Measurements from ENCODE around the gene LHX8.

Gene LHX8

GRCh38 chr1:75166821-75167220 is 32.6 kb downstream of the LHX8 start:
- no peaks in the 10 kb centered on the region for H3K4me1 ChIP-seq (ENCODE audit: control insufficient read depth, insufficient read depth, low read depth, low read length)
- H3K4me2 ChIP-seq (ENCODE audit: low read length, poor library complexity, severe bottlenecking), result no peak overlapping the region
- H2BK15ac ChIP-seq (ENCODE audit: low read depth, poor library complexity, severe bottlenecking), result no peak overlapping the region
- H3K27ac ChIP-seq (ENCODE audit: low read length, poor library complexity, severe bottlenecking), result no peak overlapping the region
- WGBS, result 83% methylated on average over 4 of the region's 4 CpGs
- H3K4me3 ChIP-seq (ENCODE audit: insufficient read depth in 1 of 2, low read depth in 1 of 2, low read length in 2 of 2), result no peak overlapping the region
- no peak overlapping the region for H2BK120ac ChIP-seq (ENCODE audit: low read depth, low read length)
- no peaks in the 10 kb centered on the region for H3K36me3 ChIP-seq (ENCODE audit: control insufficient read depth in 1 of 2, insufficient read depth in 2 of 2, low read depth in 1 of 2, low read length in 2 of 2)
- no peak overlapping the region for H2AFZ ChIP-seq (ENCODE audit: low read depth, low read length)
- no peak overlapping the region for H3K14ac ChIP-seq (ENCODE audit: low read length in 2 of 2)
- no peak overlapping the region for H2AK5ac ChIP-seq (ENCODE audit: low read length, severe bottlenecking)
- no peak overlapping the region for H2BK12ac ChIP-seq (ENCODE audit: low read length in 2 of 2)
- H3K27me3 ChIP-seq (ENCODE audit: control insufficient read depth in 1 of 2, insufficient read depth in 1 of 2, low read length in 2 of 2), result no peaks in the 10 kb centered on the region
- no peaks in the 10 kb centered on the region for H3K9me3 ChIP-seq (ENCODE audit: control insufficient read depth, low read length)
- H3K9ac ChIP-seq (ENCODE audit: low read length), result no peak overlapping the region
- H3K18ac ChIP-seq (ENCODE audit: low read depth in 1 of 2, low read length in 2 of 2), result no peak overlapping the region
- H4K8ac ChIP-seq (ENCODE audit: low read length), result no peak overlapping the region
- DNase-seq, result no peak
- H3K79me1 ChIP-seq (replicated peaks; ENCODE audit: low read length, poor library complexity, severe bottlenecking), result no peaks in the 10 kb centered on the region
- no peak overlapping the region for H4K91ac ChIP-seq (ENCODE audit: low read length)
- no peak overlapping the region for H3K23ac ChIP-seq (ENCODE audit: low read length in 2 of 2)
- H3K4ac ChIP-seq (ENCODE audit: low read depth in 1 of 2, low read length in 2 of 2), result no peak overlapping the region
- no peak overlapping the region for H2BK5ac ChIP-seq (ENCODE audit: low read depth, low read length, poor library complexity, severe bottlenecking)

- Histone ChIP-seq H3K9ac (ENCODE audit: low read length) (no peak overlapping the region), H3K4me3 (ENCODE audit: insufficient read depth in 1 of 2, low read depth in 1 of 2, low read length in 2 of 2) (no peak overlapping the region), H3K18ac (ENCODE audit: low read depth in 1 of 2, low read length in 2 of 2) (no peak overlapping the region), H3K36me3 (ENCODE audit: control insufficient read depth in 1 of 2, insufficient read depth in 2 of 2, low read depth in 1 of 2, low read length in 2 of 2) (no peaks in the 10 kb centered on the region), H3K27me3 (ENCODE audit: control insufficient read depth in 1 of 2, insufficient read depth in 1 of 2, low read length in 2 of 2) (no peaks in the 10 kb centered on the region), H3K4me2 (ENCODE audit: low read length, poor library complexity, severe bottlenecking) (no peak overlapping the region), H2BK120ac (ENCODE audit: low read depth, low read length) (no peak overlapping the region), H3K23ac (ENCODE audit: low read length in 2 of 2) (no peak overlapping the region), H2BK5ac (ENCODE audit: low read depth, low read length, poor library complexity, severe bottlenecking) (no peak overlapping the region), H3K4me1 (ENCODE audit: control insufficient read depth, insufficient read depth, low read depth, low read length) (no peaks in the 10 kb centered on the region), H4K8ac (ENCODE audit: low read length) (no peak overlapping the region), H3K4ac (ENCODE audit: low read depth in 1 of 2, low read length in 2 of 2) (no peak overlapping the region), H4K91ac (ENCODE audit: low read length) (no peak overlapping the region), H2BK15ac (ENCODE audit: low read depth, poor library complexity, severe bottlenecking) (no peak overlapping the region), H2BK12ac (ENCODE audit: low read length in 2 of 2) (no peak overlapping the region), H3K79me1 (replicated peaks; ENCODE audit: low read length, poor library complexity, severe bottlenecking) (no peaks in the 10 kb centered on the region), H3K14ac (ENCODE audit: low read length in 2 of 2) (no peak overlapping the region), H2AK5ac (ENCODE audit: low read length, severe bottlenecking) (no peak overlapping the region), H3K9me3 (ENCODE audit: control insufficient read depth, low read length) (no peaks in the 10 kb centered on the region), H3K27ac (ENCODE audit: low read length, poor library complexity, severe bottlenecking) (no peak overlapping the region), H2AFZ (ENCODE audit: low read depth, low read length) (no peak overlapping the region)
- WGBS, result 92% methylated on average over 2 of the region's 2 CpGs
- no peak for DNase-seq
These were observed 35.8 kb downstream of the LHX8 start for GRCh38 chr1:75170011-75170410.

- Histone ChIP-seq H2BK12ac (ENCODE audit: low read length in 2 of 2) (no peak overlapping the region), H3K9ac (ENCODE audit: low read length) (no peak overlapping the region), H3K27me3 (ENCODE audit: control insufficient read depth in 1 of 2, insufficient read depth in 1 of 2, low read length in 2 of 2) (no peaks in the 10 kb centered on the region), H3K4me1 (ENCODE audit: control insufficient read depth, insufficient read depth, low read depth, low read length) (no peaks in the 10 kb centered on the region), H4K8ac (ENCODE audit: low read length) (no peak overlapping the region), H2BK5ac (ENCODE audit: low read depth, low read length, poor library complexity, severe bottlenecking) (no peak overlapping the region), H3K4me3 (ENCODE audit: insufficient read depth in 1 of 2, low read depth in 1 of 2, low read length in 2 of 2) (no peak overlapping the region), H3K14ac (ENCODE audit: low read length in 2 of 2) (no peak overlapping the region), H2BK15ac (ENCODE audit: low read depth, poor library complexity, severe bottlenecking) (no peak overlapping the region), H2AK5ac (ENCODE audit: low read length, severe bottlenecking) (no peak overlapping the region), H3K9me3 (ENCODE audit: control insufficient read depth, low read length) (no peaks in the 10 kb centered on the region), H3K23ac (ENCODE audit: low read length in 2 of 2) (no peak overlapping the region), H4K91ac (ENCODE audit: low read length) (no peak overlapping the region), H3K4me2 (ENCODE audit: low read length, poor library complexity, severe bottlenecking) (no peak overlapping the region), H2AFZ (ENCODE audit: low read depth, low read length) (no peak overlapping the region), H3K79me1 (replicated peaks; ENCODE audit: low read length, poor library complexity, severe bottlenecking) (no peaks in the 10 kb centered on the region), H3K27ac (ENCODE audit: low read length, poor library complexity, severe bottlenecking) (no peak overlapping the region), H3K36me3 (ENCODE audit: control insufficient read depth in 1 of 2, insufficient read depth in 2 of 2, low read depth in 1 of 2, low read length in 2 of 2) (no peaks in the 10 kb centered on the region), H3K18ac (ENCODE audit: low read depth in 1 of 2, low read length in 2 of 2) (no peak overlapping the region), H2BK120ac (ENCODE audit: low read depth, low read length) (no peak overlapping the region), H3K4ac (ENCODE audit: low read depth in 1 of 2, low read length in 2 of 2) (no peak overlapping the region)
- no peak for DNase-seq
- WGBS, result no CpG with 5 or more reads among the region's 2 CpGs
These were observed 36.8 kb downstream of the LHX8 start for GRCh38 chr1:75170981-75171380.

GRCh38 chr1:75171876-75172275 is 37.7 kb downstream of the LHX8 start:
- Histone ChIP-seq H4K8ac (ENCODE audit: low read length) (no peak overlapping the region), H2BK12ac (ENCODE audit: low read length in 2 of 2) (no peak overlapping the region), H4K91ac (ENCODE audit: low read length) (no peak overlapping the region), H2BK120ac (ENCODE audit: low read depth, low read length) (no peak overlapping the region), H3K27ac (ENCODE audit: low read length, poor library complexity, severe bottlenecking) (no peak overlapping the region), H2BK5ac (ENCODE audit: low read depth, low read length, poor library complexity, severe bottlenecking) (no peak overlapping the region), H3K4me1 (ENCODE audit: control insufficient read depth, insufficient read depth, low read depth, low read length) (no peaks in the 10 kb centered on the region), H2BK15ac (ENCODE audit: low read depth, poor library complexity, severe bottlenecking) (no peak overlapping the region), H3K14ac (ENCODE audit: low read length in 2 of 2) (no peak overlapping the region), H3K36me3 (ENCODE audit: control insufficient read depth in 1 of 2, insufficient read depth in 2 of 2, low read depth in 1 of 2, low read length in 2 of 2) (no peaks in the 10 kb centered on the region), H3K4me3 (ENCODE audit: insufficient read depth in 1 of 2, low read depth in 1 of 2, low read length in 2 of 2) (no peak overlapping the region), H3K4me2 (ENCODE audit: low read length, poor library complexity, severe bottlenecking) (no peak overlapping the region), H3K9me3 (ENCODE audit: control insufficient read depth, low read length) (no peaks in the 10 kb centered on the region), H3K18ac (ENCODE audit: low read depth in 1 of 2, low read length in 2 of 2) (no peak overlapping the region), H2AFZ (ENCODE audit: low read depth, low read length) (no peak overlapping the region), H3K9ac (ENCODE audit: low read length) (no peak overlapping the region), H3K4ac (ENCODE audit: low read depth in 1 of 2, low read length in 2 of 2) (no peak overlapping the region), H3K79me1 (replicated peaks; ENCODE audit: low read length, poor library complexity, severe bottlenecking) (no peaks in the 10 kb centered on the region), H3K27me3 (ENCODE audit: control insufficient read depth in 1 of 2, insufficient read depth in 1 of 2, low read length in 2 of 2) (no peaks in the 10 kb centered on the region), H3K23ac (ENCODE audit: low read length in 2 of 2) (no peak overlapping the region), H2AK5ac (ENCODE audit: low read length, severe bottlenecking) (no peak overlapping the region)
- no peak for DNase-seq
- WGBS, result 67% methylated on average over 1 of the region's 1 CpG
